B cell (primary cell): ENCODE data around the gene IL36RN. TPM values are rescaled to one million over a fixed set of nuclear protein-coding genes. Genes with fewer than 3 reads are reported as not detected.

ENCODE experiments used
- ATAC-seq: fragments of 200-7000 bp; cut with Tn5 transposase; one replicate; pipeline ENCODE4 v1.10.0; 2021; ENCODE audit warnings: low read depth, mild to moderate bottlenecking, moderate number of reproducible peaks, moderate library complexity
- CTCF ChIA-PET: fragments of 350-600 bp; sonication (Branson Sonifier 250); formaldehyde crosslinking; loops from one replicate; lab custom pipeline; 2021; ENCODE audit warnings: antibody characterized with exemption, inconsistent platforms; lab: Charles Lee
- POLR2A ChIA-PET: fragments of 350-600 bp; sonication (Branson Sonifier 250); formaldehyde crosslinking; loops from one replicate; lab custom pipeline; 2021; ENCODE audit warnings: antibody characterized with exemption; lab: Charles Lee
- DNase-seq: peaks from one replicate; pipeline ENCODE4 v3.0.0; 2013
- H2AFZ ChIP-seq: 2 replicates; pipeline ENCODE4 v1.6.1; 2012; ENCODE audit warnings: mild to moderate bottlenecking, low read depth, low read length; ENCODE audit not compliant: insufficient read depth, poor library complexity, severe bottlenecking
- H3K27ac ChIP-seq, 2 donors: 1 replicate in 1 of 2; 2 replicates in 1 of 2; pipeline ENCODE4 v1.5.1; 2012 to 2013; ENCODE audit warnings: low read length in 2 of 2, mild to moderate bottlenecking in 2 of 2, moderate library complexity in 1 of 2
- H3K27me3 ChIP-seq, 4 experiments: fragments of 200-600 bp in 1 of 4; sonication (generic) in 1 of 4; replicated peaks in 1 of 4; 1 replicate in 2 of 4; 2 replicates in 2 of 4; pipeline versions ENCODE4 v1.6.1 to v1.7.0; 2013 to 2016; ENCODE audit warnings: low read length in 3 of 4, mild to moderate bottlenecking in 2 of 4, mixed read lengths in 1 of 4, moderate library complexity in 1 of 4; ENCODE audit not compliant: insufficient read depth in 4 of 4, control insufficient read depth in 3 of 4; ENCODE audit errors: control extremely low read depth in 1 of 4
- H3K36me3 ChIP-seq, 2 experiments: replicated peaks in 1 of 2; 1 replicate in 1 of 2; 2 replicates in 1 of 2; pipeline versions ENCODE4 v1.6.1 to v1.7.1; 2013; ENCODE audit warnings: low read length in 1 of 2; ENCODE audit not compliant: insufficient read depth in 2 of 2, control insufficient read depth in 1 of 2; ENCODE audit errors: control extremely low read depth in 1 of 2, extremely low read depth in 1 of 2
- H3K4me1 ChIP-seq, 2 donors: fragments of 200-600 bp in 1 of 2; sonication (generic) in 1 of 2; 1 replicate in 1 of 2; 2 replicates in 1 of 2; pipeline versions ENCODE4 v1.5.1 to v1.6.1; 2013 to 2017; ENCODE audit warnings: low read length in 2 of 2; ENCODE audit not compliant: control insufficient read depth in 2 of 2, insufficient read depth in 2 of 2
- H3K4me2 ChIP-seq: replicated peaks from 2 replicates; pipeline ENCODE3; 2012; ENCODE audit warnings: mild to moderate bottlenecking, low read depth, low read length; ENCODE audit not compliant: poor library complexity, severe bottlenecking
- H3K4me3 ChIP-seq, 5 experiments: fragments of 200-600 bp in 1 of 5; sonication (generic) in 1 of 5; 1 replicate in 3 of 5; 2 replicates in 2 of 5; pipeline versions ENCODE4 v1.5.1 to v1.7.0; 2011 to 2016; ENCODE audit warnings: low read length in 4 of 5, mild to moderate bottlenecking in 4 of 5, low read depth in 2 of 5, control low read depth in 1 of 5, moderate library complexity in 1 of 5; ENCODE audit not compliant: insufficient read depth in 1 of 5; ENCODE audit errors: control extremely low read depth in 1 of 5, extremely low read depth in 1 of 5
- H3K79me2 ChIP-seq: fragments of 200-600 bp; sonication (generic); one replicate; pipeline ENCODE4 v1.6.0; 2016; ENCODE audit warnings: low read length; ENCODE audit not compliant: control insufficient read depth, insufficient read depth
- H3K9ac ChIP-seq: fragments of 200-600 bp; sonication (generic); 2 replicates; pipeline ENCODE4 v1.6.1; 2017; ENCODE audit warnings: mild to moderate bottlenecking, low read length, moderate library complexity
- H3K9me3 ChIP-seq, 3 donors: one replicate each; pipeline versions ENCODE4 v1.6.1 to v1.7.1; 2013; ENCODE audit warnings: low read length in 2 of 3; ENCODE audit not compliant: control insufficient read depth in 2 of 3, insufficient read depth in 1 of 3; ENCODE audit errors: control extremely low read depth in 1 of 3
- H4K20me1 ChIP-seq: 2 replicates; pipeline ENCODE4 v1.6.0; 2012; ENCODE audit warnings: mild to moderate bottlenecking, low read length; ENCODE audit not compliant: insufficient read depth, control insufficient read depth, poor library complexity, severe bottlenecking
- H3K27ac Mint-ChIP-seq: one replicate; pipeline ENCODE4 v1.8.0; 2021; ENCODE audit warnings: mixed read lengths
- H3K27me3 Mint-ChIP-seq: one replicate; pipeline ENCODE4 v1.8.0; 2021; ENCODE audit warnings: mixed read lengths
- H3K4me1 Mint-ChIP-seq: one replicate; pipeline ENCODE4 v1.8.0; 2021; ENCODE audit warnings: mixed read lengths
- H3K4me3 Mint-ChIP-seq: one replicate; pipeline ENCODE4 v1.8.0; 2021; ENCODE audit warnings: mixed read lengths
- H3K9me3 Mint-ChIP-seq: one replicate; pipeline ENCODE4 v1.8.0; 2022; ENCODE audit warnings: mixed read lengths; ENCODE audit not compliant: insufficient read depth
- CTCF ChIP-seq: fragments of 200-600 bp; IDR thresholded peaks from one replicate; pipeline ENCODE4 v1.8.0; 2022; ENCODE audit warnings: antibody characterized with exemption, mild to moderate bottlenecking
- EZH2 ChIP-seq: IDR thresholded peaks from 2 replicates; pipeline ENCODE4 v1.6.1; 2012; ENCODE audit warnings: borderline replicate concordance, low read depth, mild to moderate bottlenecking, moderate library complexity, low read length; ENCODE audit not compliant: insufficient read depth, poor library complexity, severe bottlenecking
- WGBS: methylation state at CpG from one replicate; pipeline ENCODE4 v1.1.5; 2013; ENCODE audit warnings: missing lambda C conversion rate; ENCODE audit not compliant: insufficient coverage; 5-methylcytosine and 5-hydroxymethylcytosine counted together
- intact Hi-C: fragments of 100-400 bp; cut with micrococcal nuclease; formaldehyde crosslinking; loops from one replicate; pipeline ENCODE4 v1.10.0; 2022
- polyA plus RNA-seq: library from polyadenylated mRNA; depleted of rRNA; stranded (reverse); fragments of >200 nt; gene quantifications from 2 replicates; pipeline ENCODE4 v1.2.3, GENCODE V29; 2012
- total RNA-seq, 2 donors: library from RNA; stranded (reverse); fragments of 120-200 nt in 1 of 2; gene quantifications; 1 replicate in 1 of 2; 2 replicates in 1 of 2; pipeline versions ENCODE4 v1.2.3 to v1.2.4, GENCODE V29; 2013 to 2022

IL36RN gene
- total and polyA plus RNA-seq, 2 donors (not counting 1 experiment from before 2014, with no cell fraction given), result not detected

- no peak overlapping the region for H3K27ac ChIP-seq
- intact Hi-C loops, result no loop called here
- TF ChIP-seq CTCF (no peak), EZH2 (no peak)
- no peaks in the 10 kb centered on the region for H3K79me2 ChIP-seq
- ChIA-PET POLR2A (no interaction called here), CTCF (no interaction called here)
- H3K9me3 ChIP-seq, result no peaks in the 10 kb centered on the region
- Mint-ChIP-seq H3K9me3 (peaks cover 7% of the 10 kb centered on the region), H3K27me3 (peaks cover 56% of the 10 kb centered on the region), H3K4me3 (no peak overlapping the region), H3K27ac (no peak overlapping the region), H3K4me1 (no peaks in the 10 kb centered on the region)
- H3K9ac ChIP-seq, result no peak overlapping the region
- DNase-seq (no peak), ATAC-seq (no peak)
- H3K4me2 ChIP-seq, result no peak overlapping the region
- H3K4me3 ChIP-seq, result no peak overlapping the region
- H3K27me3 ChIP-seq, result peaks cover 0 to 14% (median 3%) of the 10 kb centered on the region in 4 experiments
- no peak overlapping the region for H2AFZ ChIP-seq
- WGBS, result no CpG with 5 or more reads among the region's 2 CpGs
- no peaks in the 10 kb centered on the region for H3K36me3 ChIP-seq
- H3K4me1 ChIP-seq, result no peaks in the 10 kb centered on the region
- H4K20me1 ChIP-seq, result no peaks in the 10 kb centered on the region
Observed at GRCh38 chr2:113014067-113014466, 44.9 kb upstream of the IL36RN start.

GRCh38 chr2:113015042-113015441, 44.0 kb upstream of the IL36RN start:
- Histone ChIP-seq H3K27me3 (peaks cover 0 to 17% (median 6%) of the 10 kb centered on the region in 4 experiments), H3K9ac (no peak overlapping the region), H2AFZ (no peak overlapping the region), H3K4me3 (no peak overlapping the region), H4K20me1 (no peaks in the 10 kb centered on the region), H3K79me2 (no peaks in the 10 kb centered on the region), H3K4me2 (no peak overlapping the region), H3K36me3 (no peaks in the 10 kb centered on the region), H3K4me1 (no peaks in the 10 kb centered on the region), H3K9me3 (no peaks in the 10 kb centered on the region), H3K27ac (no peak overlapping the region)
- ChIA-PET POLR2A (no interaction called here), CTCF (no interaction called here)
- WGBS, result no CpG with 5 or more reads among the region's 1 CpG
- Mint-ChIP-seq H3K4me3 (no peak overlapping the region), H3K4me1 (no peaks in the 10 kb centered on the region), H3K9me3 (peaks cover 7% of the 10 kb centered on the region), H3K27me3 (peaks cover 61% of the 10 kb centered on the region), H3K27ac (no peak overlapping the region)
- TF ChIP-seq CTCF (no peak), EZH2 (no peak)
- DNase-seq, result no peak
- intact Hi-C loops, result no loop called here
- ATAC-seq, result no peak
